ENCODE results near the gene MARVELD2.
"Not testable (repeated sequence)": the region's sequence is repeated elsewhere in the genome, so short reads cannot be mapped to it uniquely, and the experiment has no call there.

MARVELD2 gene

GRCh38 chr5:69450527-69450926 is 35.6 kb downstream of the MARVELD2 start:
- DNase-seq: not testable (repeated sequence)

DNA sequence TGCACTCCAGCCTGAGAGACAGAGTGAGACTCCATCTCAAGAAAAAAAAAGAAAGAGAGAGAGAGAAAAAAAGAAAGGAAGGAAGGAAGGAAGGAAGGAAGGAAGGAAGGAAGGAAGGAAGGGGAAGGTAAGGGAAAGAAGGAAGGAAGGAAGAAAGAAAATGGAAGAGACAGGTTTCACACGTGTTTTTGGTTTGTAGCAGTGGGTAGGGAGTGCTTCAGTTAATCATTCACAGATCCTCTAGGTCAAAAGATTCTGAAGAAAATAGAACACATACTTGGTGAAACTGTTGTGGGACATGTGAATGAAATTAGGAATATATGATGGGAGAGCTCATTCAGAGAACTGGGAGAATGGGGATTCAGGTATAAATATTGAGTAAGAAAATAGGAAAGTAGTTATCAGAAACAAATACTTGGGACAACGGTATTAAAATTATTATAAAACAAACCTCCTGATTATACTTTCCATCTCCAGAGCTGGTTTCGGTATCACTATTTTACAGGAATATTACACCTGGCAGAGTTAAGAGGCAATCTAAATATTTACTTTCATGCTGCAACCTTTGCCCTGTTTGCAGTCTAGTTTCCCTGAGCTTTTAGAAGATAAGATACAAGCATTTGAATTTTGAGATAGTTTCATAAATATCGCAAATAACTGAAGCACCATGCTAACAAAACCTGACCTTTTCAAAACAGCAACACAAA is 37.2 kb downstream of the MARVELD2 start:
- DNase-seq: no peak

- not testable (repeated sequence) for DNase-seq
Observed at GRCh38 chr5:69453487-69453886, 38.6 kb downstream of the MARVELD2 start.

DNA sequence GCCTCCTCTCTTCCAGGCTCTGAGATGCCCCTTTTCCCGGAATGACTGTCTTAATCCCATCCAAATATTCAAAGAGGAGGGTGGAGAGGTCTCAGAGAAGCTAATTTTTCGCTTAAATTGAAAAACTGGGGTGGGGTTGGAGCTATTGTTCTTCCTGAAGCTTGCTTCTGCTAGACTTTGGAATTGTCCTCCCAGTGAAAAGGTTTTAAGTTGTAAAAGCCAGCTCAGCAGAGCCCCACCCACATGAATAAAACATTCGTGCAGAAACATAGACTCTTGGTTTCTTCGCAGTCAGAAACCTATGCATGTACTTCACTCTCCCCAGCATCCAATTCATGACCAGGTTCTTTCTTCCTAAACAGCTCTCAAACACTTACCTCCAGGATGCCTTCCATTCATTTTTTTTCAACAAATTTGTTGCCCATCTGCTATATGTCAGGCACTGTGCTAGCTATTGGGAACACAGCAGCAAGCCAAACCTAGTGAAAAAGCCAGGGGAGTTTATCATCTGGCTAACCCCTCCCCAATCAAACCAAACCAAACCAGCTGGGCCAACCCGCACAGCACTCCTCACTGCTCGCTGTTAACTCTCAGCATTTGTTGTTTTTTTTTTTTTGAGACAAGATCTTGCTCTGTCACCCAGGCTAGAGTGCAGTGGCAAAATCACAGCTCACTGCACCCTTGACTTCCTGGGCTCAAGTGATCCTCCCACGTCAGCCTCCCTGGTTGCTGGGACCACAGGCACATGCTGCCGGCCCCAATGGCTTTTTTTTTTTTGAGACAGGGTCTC is 39.7 kb downstream of the MARVELD2 start:
- no peak for DNase-seq

GRCh38 chr5:69455428-69455988 is 40.6 kb downstream of the MARVELD2 start:
- DNase-seq: not testable (repeated sequence)

DNA sequence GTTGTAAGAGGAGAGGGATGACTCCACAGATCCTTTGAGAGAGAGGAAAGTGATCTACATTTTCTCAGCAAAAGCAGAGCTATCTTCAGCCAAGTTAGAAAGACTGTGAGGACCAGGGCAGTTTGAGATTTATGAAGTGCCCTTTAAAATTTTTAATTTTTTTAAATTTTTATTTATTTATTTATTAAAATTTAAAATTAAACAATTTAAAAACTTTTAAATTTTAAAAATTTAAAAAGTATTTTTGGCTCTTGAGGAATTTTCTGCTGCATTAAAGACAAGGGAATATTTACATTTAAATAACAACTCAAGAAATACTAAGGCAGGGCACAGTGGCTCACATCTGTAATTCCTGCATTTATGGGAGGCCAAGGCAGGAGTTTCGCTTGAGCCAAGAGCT is 47.3 kb downstream of the MARVELD2 start:
- no peak for DNase-seq

DNA sequence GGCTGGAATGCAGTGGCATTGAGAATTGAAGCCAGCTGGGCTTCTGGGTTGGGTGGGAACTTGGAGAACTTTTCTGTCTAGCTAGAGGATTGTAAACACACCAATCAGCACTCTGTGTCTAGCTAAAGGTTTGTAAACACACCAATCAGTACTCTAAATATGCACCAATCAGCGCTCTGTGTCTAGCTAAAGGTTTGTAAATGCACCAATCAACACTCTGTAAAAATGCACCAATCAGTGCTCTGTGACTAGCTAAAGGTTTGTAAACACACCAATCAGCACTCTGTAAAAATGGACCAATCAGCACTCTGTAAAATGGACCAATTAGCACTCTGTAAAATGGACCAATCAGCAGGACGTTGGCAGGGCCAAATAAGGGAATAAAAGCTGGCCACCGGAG is 51.5 kb downstream of the MARVELD2 start:
- not testable (repeated sequence) for DNase-seq

- no peak for DNase-seq
Observed at GRCh38 chr5:69467442-69468225, 52.7 kb downstream of the MARVELD2 start.

DNA sequence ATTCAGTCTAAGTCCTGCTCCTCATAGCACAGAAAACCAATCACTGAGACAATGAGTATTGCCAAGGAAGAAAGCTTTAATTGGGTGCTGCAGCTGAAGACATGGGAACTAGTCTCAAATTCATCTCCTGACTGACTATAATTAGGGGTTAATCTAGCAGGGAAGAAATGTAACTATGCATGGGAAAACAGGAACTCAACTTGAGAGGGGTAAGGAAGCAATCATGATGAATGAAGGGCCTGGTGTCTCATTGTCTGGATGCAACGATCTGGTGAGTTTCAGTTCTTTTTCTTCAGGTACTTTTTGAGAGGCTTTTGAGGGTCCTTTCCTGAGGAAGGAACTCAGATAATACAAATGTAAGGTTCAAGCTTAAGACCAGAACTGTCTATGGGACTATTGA is 53.7 kb downstream of the MARVELD2 start:
- no peak for DNase-seq

- DNase-seq: not testable (repeated sequence)
Observed at GRCh38 chr5:69471516-69471915, 56.6 kb downstream of the MARVELD2 start.

DNA sequence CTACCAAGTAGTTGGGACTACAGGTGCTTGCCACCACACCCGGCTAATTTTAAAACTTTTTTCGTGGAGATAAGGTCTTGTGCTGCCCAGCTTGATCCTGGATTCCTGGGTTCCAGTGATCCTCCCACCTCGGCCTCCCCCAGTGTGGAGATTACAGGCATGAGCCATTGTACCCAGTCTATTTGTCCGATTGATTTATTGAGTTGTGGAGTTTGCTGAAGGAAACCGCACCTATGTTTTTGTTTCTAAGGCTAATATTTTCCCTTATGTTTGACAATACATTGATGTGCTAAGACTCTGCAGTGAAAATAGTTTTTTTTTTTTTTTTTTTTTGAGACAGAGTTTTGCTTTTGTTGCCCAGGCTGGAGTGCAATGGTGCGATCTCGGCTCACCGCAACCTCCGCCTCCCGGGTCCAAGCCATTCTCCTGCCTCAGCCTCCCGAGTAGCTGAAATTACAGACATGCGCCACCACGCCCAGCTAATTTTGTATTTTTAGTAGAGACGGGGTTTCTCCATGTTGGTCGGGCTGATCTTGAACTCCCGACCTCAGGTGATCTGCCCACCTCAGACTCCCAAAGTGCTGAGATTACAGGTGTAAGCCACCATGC is 57.7 kb downstream of the MARVELD2 start:
- not testable (repeated sequence) for DNase-seq

GRCh38 chr5:69477170-69477569 is 62.3 kb downstream of the MARVELD2 start:
- DNase-seq: no peak

GRCh38 chr5:69478296-69478695 is 63.4 kb downstream of the MARVELD2 start:
- DNase-seq: not testable (repeated sequence)

GRCh38 chr5:69484891-69485290 is 70.0 kb downstream of the MARVELD2 start:
- peak; percentile 61 for DNase-seq

- DNase-seq: no peak
Observed at GRCh38 chr5:69485471-69485870, 70.6 kb downstream of the MARVELD2 start.

GRCh38 chr5:69489246-69489645 is 74.3 kb downstream of the MARVELD2 start:
- no peak for DNase-seq

- DNase-seq: no peak
Observed at GRCh38 chr5:69491027-69491426, 76.1 kb downstream of the MARVELD2 start.

DNA sequence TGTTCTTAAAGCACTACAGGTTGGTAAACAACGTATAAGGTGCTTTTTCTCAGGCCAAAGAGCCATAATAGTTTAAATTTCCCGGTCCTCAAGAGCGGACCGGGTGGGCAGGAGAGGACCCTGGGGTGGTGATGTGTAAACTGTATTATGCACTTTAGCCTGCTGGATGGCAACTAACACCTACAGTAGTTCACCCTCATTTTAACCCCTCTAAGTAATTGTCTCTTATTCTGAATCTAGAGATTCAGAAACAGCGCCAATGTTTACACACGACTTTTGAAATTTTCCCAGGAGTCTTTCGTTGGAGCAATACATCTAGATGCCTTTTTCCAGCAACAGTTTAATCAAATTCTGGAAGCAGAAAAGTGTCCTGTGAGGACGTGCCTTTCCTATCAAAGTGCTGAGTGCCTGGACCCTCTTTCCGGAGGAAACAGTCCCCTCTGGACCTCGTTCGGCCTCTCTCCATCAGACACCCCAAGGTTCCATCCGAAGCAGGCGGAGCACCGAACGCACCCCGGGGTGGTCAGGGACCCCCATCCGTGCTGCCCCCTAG is 77.0 kb downstream of the MARVELD2 start:
- DNase-seq: no peak

DNA sequence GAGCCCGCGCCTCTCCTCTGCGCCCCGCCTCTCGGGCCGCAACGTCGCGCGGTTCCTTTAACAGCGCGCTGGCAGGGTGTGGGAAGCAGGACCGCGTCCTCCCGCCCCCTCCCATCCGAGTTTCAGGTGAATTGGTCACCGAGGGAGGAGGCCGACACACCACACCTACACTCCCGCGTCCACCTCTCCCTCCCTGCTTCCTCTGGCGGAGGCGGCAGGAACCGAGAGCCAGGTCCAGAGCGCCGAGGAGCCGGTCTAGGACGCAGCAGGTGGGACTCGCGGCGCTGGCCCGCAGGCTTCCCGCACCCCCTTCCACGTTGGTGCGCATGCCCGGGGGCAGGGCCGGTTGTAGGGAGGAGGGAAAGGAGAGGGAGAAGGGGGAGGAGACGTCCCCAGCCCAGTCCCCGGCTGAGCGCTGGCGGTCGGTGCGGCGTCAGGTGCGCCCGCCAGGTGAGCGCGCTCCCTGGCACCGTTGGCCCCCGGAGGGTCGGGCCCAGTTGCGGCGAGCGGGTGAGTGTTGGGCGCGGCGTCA is 77.5 kb downstream of the MARVELD2 start, which contains the start of gene OCLN:
Gene OCLN (plus strand): TSS at position 400 of the 532 bp plus-strand sequence. CDS start 11,455 bp downstream, outside the sequence.
- DNase-seq: no peak

DNA sequence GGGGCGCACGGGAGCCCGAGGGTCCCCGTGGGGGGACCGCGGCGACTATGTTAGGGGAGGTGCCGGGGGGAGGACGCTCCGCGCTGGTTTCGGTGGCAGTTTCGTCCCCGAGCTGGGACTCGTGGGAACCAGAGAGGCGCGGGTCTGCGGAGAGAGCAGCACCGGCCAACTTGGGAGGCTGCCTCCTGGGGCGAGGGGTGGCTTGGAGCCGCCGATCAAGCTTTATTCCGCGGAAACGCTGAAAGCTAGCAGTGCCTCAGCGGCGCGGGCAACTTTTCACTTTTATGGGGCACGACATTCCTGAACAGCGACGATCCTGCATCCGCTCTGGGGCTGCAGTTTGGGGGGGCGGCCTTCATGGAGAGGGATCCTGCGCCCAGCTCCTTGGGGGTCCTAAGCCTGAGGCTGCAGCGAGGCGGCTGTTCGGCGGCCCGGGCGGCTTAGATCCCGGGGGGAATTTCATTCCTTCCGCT is 78.0 kb downstream of the MARVELD2 start:
- no peak for DNase-seq

GRCh38 chr5:69493396-69494133 is 78.6 kb downstream of the MARVELD2 start:
- no peak for DNase-seq

All from fibroblast of skin of right quadriceps (primary cell).